Adrenal gland (tissue), 5 donors: ENCODE data around the gene SDK2.

Experiments
- POLR2A ChIP-seq, 2 donors: fragments of 450-650 bp; IDR thresholded peaks; one replicate each; pipeline ENCODE4 v1.6.1; 2017; ENCODE audit warnings: antibody characterized with exemption in 2 of 2, mild to moderate bottlenecking in 2 of 2, moderate library complexity in 1 of 2
- TF ChIP-seq, protein P1 (sequence below), 6 experiments: fragments of 450-650 bp in 4 of 6; fragments of 200-600 bp in 2 of 6; sonication (generic) in 1 of 6; IDR thresholded peaks; 1 replicate in 5 of 6; 2 replicates in 1 of 6; pipeline versions ENCODE4 v1.5.1 to v1.8.0; 2016 to 2021; ENCODE audit warnings: antibody characterized with exemption in 6 of 6, mild to moderate bottlenecking in 2 of 6, moderate library complexity in 1 of 6
- donor health status: DM: no; HTN: no; CAD: no.

- TF ChIP-seq, protein P1, sequence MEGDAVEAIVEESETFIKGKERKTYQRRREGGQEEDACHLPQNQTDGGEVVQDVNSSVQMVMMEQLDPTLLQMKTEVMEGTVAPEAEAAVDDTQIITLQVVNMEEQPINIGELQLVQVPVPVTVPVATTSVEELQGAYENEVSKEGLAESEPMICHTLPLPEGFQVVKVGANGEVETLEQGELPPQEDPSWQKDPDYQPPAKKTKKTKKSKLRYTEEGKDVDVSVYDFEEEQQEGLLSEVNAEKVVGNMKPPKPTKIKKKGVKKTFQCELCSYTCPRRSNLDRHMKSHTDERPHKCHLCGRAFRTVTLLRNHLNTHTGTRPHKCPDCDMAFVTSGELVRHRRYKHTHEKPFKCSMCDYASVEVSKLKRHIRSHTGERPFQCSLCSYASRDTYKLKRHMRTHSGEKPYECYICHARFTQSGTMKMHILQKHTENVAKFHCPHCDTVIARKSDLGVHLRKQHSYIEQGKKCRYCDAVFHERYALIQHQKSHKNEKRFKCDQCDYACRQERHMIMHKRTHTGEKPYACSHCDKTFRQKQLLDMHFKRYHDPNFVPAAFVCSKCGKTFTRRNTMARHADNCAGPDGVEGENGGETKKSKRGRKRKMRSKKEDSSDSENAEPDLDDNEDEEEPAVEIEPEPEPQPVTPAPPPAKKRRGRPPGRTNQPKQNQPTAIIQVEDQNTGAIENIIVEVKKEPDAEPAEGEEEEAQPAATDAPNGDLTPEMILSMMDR (IDR thresholded peaks at IDR 0.05), result peak in 1 of 6 experiments; percentile 5
- TF ChIP-seq POLR2A (IDR thresholded peaks at IDR 0.05), result no peak
These were observed 223.3 kb downstream of the SDK2 start for GRCh38 chr17:73420897-73421296.
